HepG2 (cell line): ENCODE measurements around the gene SPANXN3.

Experiments used
- CTCF ChIP-seq: sonication (generic); formaldehyde crosslinking; IDR thresholded peaks from 2 replicates; pipeline ENCODE4 v1.5.0; 2020; ENCODE audit warnings: mild to moderate bottlenecking, missing genetic modification reagents, moderate library complexity
- GTF2F1 ChIP-seq: fragments of 150-350 bp; IDR thresholded peaks from 2 replicates; pipeline ENCODE4 v1.6.1; 2014; ENCODE audit warnings: low read length
- MTA3 ChIP-seq: sonication (generic); formaldehyde crosslinking; IDR thresholded peaks from 2 replicates; pipeline ENCODE4 v1.4.0; 2020; ENCODE audit warnings: missing genetic modification reagents
- SMAD9 ChIP-seq: sonication (generic); formaldehyde crosslinking; IDR thresholded peaks from 2 replicates; pipeline ENCODE4 v1.5.1; 2020; ENCODE audit warnings: mild to moderate bottlenecking, missing genetic modification reagents
- TAF1 ChIP-seq: sonication (generic); formaldehyde crosslinking; IDR thresholded peaks from 2 replicates; pipeline ENCODE4 v1.4.0; 2020; ENCODE audit warnings: missing genetic modification reagents
- TCF7 ChIP-seq: sonication (generic); IDR thresholded peaks from 2 replicates; pipeline ENCODE4 v1.6.1; 2016; ENCODE audit warnings: antibody characterized with exemption, low read depth
- ZNF121 ChIP-seq: sonication (generic); formaldehyde crosslinking; IDR thresholded peaks from 2 replicates; pipeline ENCODE4 v1.5.0; 2020; ENCODE audit warnings: mild to moderate bottlenecking, missing genetic modification reagents
- ZNF850 ChIP-seq: sonication (generic); formaldehyde crosslinking; conservative IDR thresholded peaks from 2 replicates; pipeline ENCODE4 v1.9.0; 2021; ENCODE audit warnings: mild to moderate bottlenecking, missing genetic modification reagents

GRCh38 chrX:143476751-143477150 lies 40.5 kb downstream of the SPANXN3 start:
- TF ChIP-seq TCF7 (no peak), ZNF121 (CRISPR knock-in tag) (no peak), TAF1 (CRISPR knock-in tag) (no peak), MTA3 (no peak), GTF2F1 (no peak), ZNF850 (CRISPR knock-in tag) (no peak), SMAD9 (no peak), CTCF (CRISPR knock-in tag) (no peak)
